Aorta (tissue), 5 donors: ENCODE results near the gene COL5A1. TPM values are rescaled to one million over a fixed set of nuclear protein-coding genes. Genes with fewer than 3 reads are reported as not detected.
A peak's percentile ranks its signal among the peaks of the same experiment; 100 is the strongest.

Experiments
- ATAC-seq: fragments of 200-7000 bp; cut with Tn5 transposase; one replicate; pipeline ENCODE4 v1.9.1; 2022; ENCODE audit warnings: moderate library complexity; ENCODE audit not compliant: low FRiP score
- DNase-seq, 2 donors: peaks; one replicate each; pipeline ENCODE4 v3.0.0-alpha.2; 2020
- H3K27ac ChIP-seq, 2 donors: one replicate each; pipeline ENCODE4 v1.5.1; 2013; ENCODE audit warnings: low read length in 2 of 2, mild to moderate bottlenecking in 2 of 2, moderate library complexity in 2 of 2, control low read depth in 1 of 2, inconsistent platforms in 1 of 2, low read depth in 1 of 2
- H3K27me3 ChIP-seq, 2 donors: one replicate each; pipeline ENCODE4 v1.6.1; 2013; ENCODE audit warnings: control low read depth in 1 of 2, low read length in 1 of 2, mild to moderate bottlenecking in 1 of 2, moderate library complexity in 1 of 2; ENCODE audit not compliant: insufficient read depth in 2 of 2, control insufficient read depth in 1 of 2
- H3K36me3 ChIP-seq, 2 donors: one replicate each; pipeline ENCODE4 v1.6.1; 2013; ENCODE audit warnings: control low read depth in 1 of 2, low read length in 1 of 2, mild to moderate bottlenecking in 1 of 2; ENCODE audit not compliant: insufficient read depth in 2 of 2, control insufficient read depth in 1 of 2
- H3K4me1 ChIP-seq, 2 donors: one replicate each; pipeline ENCODE4 v1.6.1; 2013; ENCODE audit warnings: low read length in 2 of 2, control low read depth in 1 of 2, mild to moderate bottlenecking in 1 of 2, moderate library complexity in 1 of 2; ENCODE audit not compliant: insufficient read depth in 2 of 2, control insufficient read depth in 1 of 2
- H3K4me3 ChIP-seq, 2 donors: one replicate each; pipeline ENCODE4 v1.5.1; 2013; ENCODE audit warnings: low read length in 2 of 2, control low read depth in 1 of 2, mild to moderate bottlenecking in 1 of 2
- H3K9me3 ChIP-seq: one replicate; pipeline ENCODE4 v1.6.1; 2013; ENCODE audit warnings: mild to moderate bottlenecking, low read length; ENCODE audit not compliant: control insufficient read depth
- WGBS, 2 donors: extraction: QIAGEN DNeasy Blood & Tissue Kit; methylation state at CpG; one replicate each; pipeline ENCODE4 v1.1.7; 2013; 5-methylcytosine and 5-hydroxymethylcytosine counted together
- intact Hi-C, 2 donors: fragments of 100-400 bp; cut with DNase I; formaldehyde crosslinking; loops; one replicate each; pipeline versions ENCODE4 v1.14.2 to v1.15.0; 2022
- polyA plus RNA-seq, 2 donors: library from polyadenylated mRNA; stranded (reverse); fragments of 200-250 nt; gene quantifications; one replicate each; pipeline ENCODE4 v1.2.3, GENCODE V29; 2013
- total RNA-seq, 2 donors: library from RNA; stranded (reverse); fragmentation: NEBNext Ultra II Directional; extraction: Animal tissue kit (Norgen Biotek cat#: 25700); gene quantifications; one replicate each; pipeline ENCODE4 v1.2.1, GENCODE V29; 2021
- donor health status: healthy with polysubstance abuse.
- donor health status: Bipolar disorder and iron deficiency.
- donor health status: DM: no; HTN: no; CAD: no.
- donor health status: DM: no; HTN: no; CAD: no.
- donor health status: DM: yes; HTN: yes; CAD: no.

Gene COL5A1
- total and polyA plus RNA-seq, 4 donors: 18.7 to 159 (median 82.8) TPM

GRCh38 chr9:134875371-134875770, 233.8 kb downstream of the COL5A1 start:
- no peaks in the 10 kb centered on the region for H3K27me3 ChIP-seq
- intact Hi-C loops: no loop called here

GRCh38 chr9:134877541-134877940, 235.9 kb downstream of the COL5A1 start:
- Histone ChIP-seq H3K27me3 (no peaks in the 10 kb centered on the region), H3K27ac (no peak overlapping the region), H3K4me1 (no peaks in the 10 kb centered on the region), H3K9me3 (no peaks in the 10 kb centered on the region), H3K36me3 (no peaks in the 10 kb centered on the region), H3K4me3 (no peak overlapping the region)
- 78 to 82% methylated on average over 4 of the region's 4 CpGs for WGBS, 2 donors
- DNase-seq (peak in 1 of 2 donors; percentile 28), ATAC-seq (no peak)
- intact Hi-C loops: no loop called here

More at GRCh38 chr9:134875371-134875770, 233.8 kb downstream of the COL5A1 start:
- no peak for DNase-seq
- H3K4me1 ChIP-seq: no peaks in the 10 kb centered on the region
- ATAC-seq: no peak
- H3K9me3 ChIP-seq: no peaks in the 10 kb centered on the region
- no peak overlapping the region for H3K27ac ChIP-seq
- no peaks in the 10 kb centered on the region for H3K36me3 ChIP-seq
- no peak overlapping the region for H3K4me3 ChIP-seq
- 75 to 92% methylated on average over 1 of the region's 1 CpG for WGBS, 2 donors

- Histone ChIP-seq H3K27me3 (no peaks in the 10 kb centered on the region), H3K36me3 (no peaks in the 10 kb centered on the region), H3K4me3 (no peak overlapping the region), H3K27ac (no peak overlapping the region), H3K9me3 (no peaks in the 10 kb centered on the region), H3K4me1 (no peaks in the 10 kb centered on the region)
- 85 to 86% methylated on average over 13 of the region's 13 CpGs for WGBS, 2 donors
- intact Hi-C loops: no loop called here
- DNase-seq: peak in 1 of 2 donors; percentile 56
- ATAC-seq: no peak
Observed at GRCh38 chr9:134879664-134880483, 238.3 kb downstream of the COL5A1 start.

GRCh38 chr9:134880484-134881312, 239.1 kb downstream of the COL5A1 start, which contains the start of gene FCN2:
FCN2 (plus strand) TSS chr9:134880810; CDS start chr9:134880822, 12 bp downstream.
- Histone ChIP-seq H3K27me3 (no peaks in the 10 kb centered on the region), H3K4me1 (no peaks in the 10 kb centered on the region), H3K36me3 (no peaks in the 10 kb centered on the region), H3K4me3 (no peak within 1 kb of the TSS), H3K27ac (no peak within 1 kb of the TSS), H3K9me3 (no peaks in the 10 kb centered on the region)
- no peak for ATAC-seq
- DNase-seq: peak in 1 of 2 donors; percentile 70
- intact Hi-C loops: no loop called here
- WGBS, 2 donors: 75 to 76% methylated on average over 25 of the region's 25 CpGs

- intact Hi-C loops: no loop called here
- H3K27me3 ChIP-seq: no peaks in the 10 kb centered on the region
- DNase-seq: peak in 1 of 2 donors; percentile 67
Observed at GRCh38 chr9:134881313-134881670, 239.7 kb downstream of the COL5A1 start.

GRCh38 chr9:134882204-134882785, 240.7 kb downstream of the COL5A1 start:
- Histone ChIP-seq H3K27ac (no peak overlapping the region), H3K27me3 (no peaks in the 10 kb centered on the region), H3K4me1 (no peaks in the 10 kb centered on the region), H3K36me3 (no peaks in the 10 kb centered on the region), H3K4me3 (no peak overlapping the region), H3K9me3 (no peaks in the 10 kb centered on the region)
- no peak for ATAC-seq
- WGBS, 2 donors: 76 to 84% methylated on average over 3 of the region's 3 CpGs
- DNase-seq: peak in 1 of 2 donors; percentile 55
- intact Hi-C loops: no loop called here

More at GRCh38 chr9:134881313-134881670, 239.7 kb downstream of the COL5A1 start:
- H3K27ac ChIP-seq: no peak overlapping the region
- no peaks in the 10 kb centered on the region for H3K9me3 ChIP-seq
- H3K36me3 ChIP-seq: no peaks in the 10 kb centered on the region
- no peak overlapping the region for H3K4me3 ChIP-seq
- WGBS, 2 donors: 87% methylated on average over 13 of the region's 13 CpGs
- ATAC-seq: no peak
- no peaks in the 10 kb centered on the region for H3K4me1 ChIP-seq

GRCh38 chr9:134883040-134883782, 241.6 kb downstream of the COL5A1 start:
- no peaks in the 10 kb centered on the region for H3K36me3 ChIP-seq
- H3K4me3 ChIP-seq: no peak overlapping the region
- no peaks in the 10 kb centered on the region for H3K9me3 ChIP-seq
- H3K4me1 ChIP-seq: no peaks in the 10 kb centered on the region
- intact Hi-C loops: no loop called here
- H3K27ac ChIP-seq: no peak overlapping the region
- ATAC-seq: no peak
- 84 to 88% methylated on average over 18 of the region's 18 CpGs for WGBS, 2 donors
- no peaks in the 10 kb centered on the region for H3K27me3 ChIP-seq
- peak in 1 of 2 donors; percentile 55 for DNase-seq

- DNase-seq (peak in 1 of 2 donors; percentile 35), ATAC-seq (no peak)
- no peaks in the 10 kb centered on the region for H3K4me1 ChIP-seq
- H3K27ac ChIP-seq: no peak overlapping the region
- H3K27me3 ChIP-seq: no peaks in the 10 kb centered on the region
- no peaks in the 10 kb centered on the region for H3K36me3 ChIP-seq
- no peak overlapping the region for H3K4me3 ChIP-seq
- H3K9me3 ChIP-seq: no peaks in the 10 kb centered on the region
- intact Hi-C loops: no loop called here
- WGBS, 2 donors: 87 to 89% methylated on average over 8 of the region's 8 CpGs
Observed at GRCh38 chr9:134884492-134884891, 242.9 kb downstream of the COL5A1 start.
